HEK293T (cell line): ENCODE results near the gene PHAX.
"Not testable (repeated sequence)": the region's sequence is repeated elsewhere in the genome, so short reads cannot be mapped to it uniquely, and the experiment has no call there.

Source experiments
- BHLHE40 ChIP-seq: fragments of 450-650 bp; IDR thresholded peaks from 2 replicates; pipeline ENCODE4 v1.6.1; 2016; ENCODE audit warnings: mild to moderate bottlenecking, moderate library complexity, borderline replicate concordance
- ELF4 ChIP-seq: fragments of 450-650 bp; IDR thresholded peaks from 2 replicates; pipeline ENCODE4 v1.6.1; 2017; ENCODE audit warnings: antibody characterized with exemption
- FOXA1 ChIP-seq: fragments of 450-650 bp; IDR thresholded peaks from 2 replicates; pipeline ENCODE4 v1.6.1; 2016; ENCODE audit warnings: mild to moderate bottlenecking
- FOXM1 ChIP-seq: fragments of 450-650 bp; IDR thresholded peaks from 2 replicates; pipeline ENCODE4 v1.6.1; 2017; ENCODE audit warnings: mild to moderate bottlenecking, borderline replicate concordance
- HDGF ChIP-seq: fragments of 450-650 bp; IDR thresholded peaks from 2 replicates; pipeline ENCODE4 v1.6.1; 2017; ENCODE audit warnings: antibody characterized with exemption, borderline replicate concordance
- PKNOX1 ChIP-seq: fragments of 450-650 bp; IDR thresholded peaks from 2 replicates; pipeline ENCODE4 v1.6.1; 2016
- SP1 ChIP-seq: fragments of 450-650 bp; IDR thresholded peaks from 2 replicates; pipeline ENCODE4 v1.6.1; 2017
- SUZ12 ChIP-seq: fragments of 450-650 bp; IDR thresholded peaks from 2 replicates; pipeline ENCODE4 v1.6.1; 2016; ENCODE audit warnings: mild to moderate bottlenecking
- TARDBP ChIP-seq: fragments of 450-650 bp; IDR thresholded peaks from 2 replicates; pipeline ENCODE4 v1.6.1; 2016

- not testable (repeated sequence) for TF ChIP-seq FOXM1, SUZ12, HDGF, PKNOX1, BHLHE40, SP1, FOXA1, TARDBP, ELF4
Observed at GRCh38 chr5:126617603-126618002, 16.9 kb downstream of the PHAX start.
